K562 (cell line): Measurements from ENCODE around the gene OXSR1. TPM values are rescaled to one million over a fixed set of nuclear protein-coding genes. Genes with fewer than 3 reads are reported as not detected.

Source experiments
- ATAC-seq: fragments of 200-7000 bp; cut with Tn5 transposase; 3 replicates; pipeline ENCODE4 v1.9.1; 2020; ENCODE audit warnings: moderate library complexity
- BruUV-seq: library from RNA; stranded (reverse); fragments of 400-500 nt; replicated peaks from 2 replicates; lab custom pipeline; 2021; lab: Mats Ljungman, UMichigan
- CTCF ChIA-PET: fragments of 300-600 bp; formaldehyde crosslinking; extraction: SDS; loops from one replicate; lab custom pipeline; 2021; ENCODE audit warnings: low intra/inter-chr PET ratio; lab: Yijun Ruan, JAX
- POLR2A ChIA-PET: fragments of 300-600, 350-650 bp; sonication (Branson Sonifier 250); formaldehyde crosslinking; extraction: SDS; loops from one replicate; lab custom pipeline; 2021; ENCODE audit warnings: antibody characterized with exemption, inconsistent platforms; lab: Yijun Ruan, JAX
- DNase-seq, 4 experiments: peaks; one replicate each; pipeline versions ENCODE4 v3.0.0 to v3.0.0-alpha.2; 2011 to 2018; ENCODE audit warnings: low spot score in 3 of 4, mixed read lengths in 3 of 4; ENCODE audit errors: extremely low read depth in 1 of 4
- FAIRE-seq: peaks from 2 replicates; lab custom pipeline; 2011; peaks lifted over from hg19 to GRCh38; lab: Jason Lieb, UNC
- H2AFZ ChIP-seq: 2 replicates; pipeline ENCODE4 v1.6.0; 2011; ENCODE audit warnings: low read depth, low read length, control low read depth, inconsistent platforms
- H3K27ac ChIP-seq: fragments of 200-600 bp; 3 replicates; pipeline ENCODE4 v1.8.0; 2011; ENCODE audit warnings: low read depth, mild to moderate bottlenecking, control low read depth, inconsistent platforms, low read length, moderate library complexity, mixed read lengths; ENCODE audit errors: extremely low read depth
- H3K27me3 ChIP-seq, 2 experiments: fragments of 300-600 bp in 1 of 2; 2 replicates in 1 of 2; 3 replicates in 1 of 2; pipeline versions ENCODE4 v1.6.0 to v1.8.0; 2011; ENCODE audit warnings: inconsistent platforms in 2 of 2, low read length in 2 of 2, mild to moderate bottlenecking in 1 of 2, mixed read lengths in 1 of 2, moderate library complexity in 1 of 2; ENCODE audit not compliant: control insufficient read depth in 2 of 2, insufficient read depth in 2 of 2
- H3K36me3 ChIP-seq: fragments of 300-600 bp; 3 replicates; pipeline ENCODE4 v1.8.0; 2011; ENCODE audit warnings: mild to moderate bottlenecking, low read length, inconsistent platforms; ENCODE audit not compliant: control insufficient read depth, insufficient read depth
- H3K4me1 ChIP-seq, 2 experiments: fragments of 200-600 bp in 1 of 2; replicated peaks in 1 of 2; 2 replicates in 1 of 2; 3 replicates in 1 of 2; pipeline versions ENCODE4 v1.5.1 to v1.8.0; 2011; ENCODE audit warnings: inconsistent platforms in 2 of 2, low read length in 2 of 2, mild to moderate bottlenecking in 1 of 2, mixed read lengths in 1 of 2, moderate library complexity in 1 of 2; ENCODE audit not compliant: control insufficient read depth in 2 of 2, insufficient read depth in 2 of 2
- H3K4me2 ChIP-seq: 2 replicates; pipeline ENCODE4 v1.6.1; 2011; ENCODE audit warnings: low read length, control low read depth, inconsistent platforms, mixed read lengths; ENCODE audit not compliant: insufficient read depth
- H3K4me3 ChIP-seq: fragments of 200-600 bp; sonication (generic), shearing (Covaris generic); 2 replicates; pipeline ENCODE4 v1.5.1; 2016; ENCODE audit warnings: control low read depth, inconsistent platforms
- H3K79me2 ChIP-seq: fragments of 200-600 bp; 3 replicates; pipeline ENCODE4 v1.8.0; 2011; ENCODE audit warnings: low read length, inconsistent platforms; ENCODE audit not compliant: control insufficient read depth, insufficient read depth
- H3K9ac ChIP-seq, 2 experiments: 2 replicates each; pipeline versions ENCODE4 v1.6.0 to v1.6.1; 2011; ENCODE audit warnings: low read depth in 2 of 2, low read length in 2 of 2, control low read depth in 1 of 2, inconsistent platforms in 1 of 2, mild to moderate bottlenecking in 1 of 2, mixed read lengths in 1 of 2; ENCODE audit not compliant: insufficient read depth in 1 of 2
- H3K9me1 ChIP-seq: one replicate; pipeline ENCODE4 v1.6.0; 2011; ENCODE audit warnings: inconsistent platforms, mild to moderate bottlenecking, low read length, moderate library complexity; ENCODE audit not compliant: control insufficient read depth, insufficient read depth
- H3K9me3 ChIP-seq: replicated peaks from 2 replicates; pipeline ENCODE4 v1.5.1; 2011; ENCODE audit warnings: low read depth, low read length, inconsistent platforms; ENCODE audit not compliant: control insufficient read depth, insufficient read depth
- H4K20me1 ChIP-seq: replicated peaks from 2 replicates; pipeline ENCODE4 v1.6.1; 2011; ENCODE audit warnings: low read length, inconsistent platforms, mixed read lengths; ENCODE audit not compliant: control insufficient read depth, insufficient read depth
- HNRNPK ChIP-seq: fragments of 200-400 bp; formaldehyde crosslinking; IDR thresholded peaks from one replicate; pipeline ENCODE4 v1.6.1; 2018; ENCODE audit warnings: mild to moderate bottlenecking, low read depth, low read length; ENCODE audit not compliant: poor library complexity, severe bottlenecking
- PCBP1 ChIP-seq: fragments of 200-400 bp; formaldehyde crosslinking; IDR thresholded peaks from 2 replicates; pipeline ENCODE4 v1.6.1; 2018; ENCODE audit warnings: mild to moderate bottlenecking, low read depth, low read length; ENCODE audit not compliant: poor library complexity, severe bottlenecking
- THRAP3 ChIP-seq: fragments of 450-650 bp; IDR thresholded peaks from 2 replicates; pipeline ENCODE4 v1.6.1; 2016; ENCODE audit warnings: mild to moderate bottlenecking, inconsistent platforms, borderline replicate concordance
- ZBTB1 ChIP-seq: sonication (generic); formaldehyde crosslinking; IDR thresholded peaks from 2 replicates; pipeline ENCODE4 v1.8.1; 2023; ENCODE audit warnings: missing genetic modification reagents, low read depth, mild to moderate bottlenecking, borderline replicate concordance
- WGBS: fragments of 100-300 bp; shearing (Covaris generic); methylation state at CpG from one replicate; pipeline ENCODE4 v1.1.6; 2016; ENCODE audit warnings: low coverage, mixed read lengths; ENCODE audit not compliant: insufficient coverage; ENCODE audit errors: missing lambda C conversion rate; 5-methylcytosine and 5-hydroxymethylcytosine counted together
- in situ Hi-C: fragments of 300-500 bp; cut with MboI; formaldehyde crosslinking; loops from 4 replicates; pipeline ENCODE4 v1.15.0; 2018; ENCODE audit warnings: inconsistent platforms, mixed read lengths
- intact Hi-C: fragments of 100-400 bp; cut with micrococcal nuclease; formaldehyde crosslinking; loops from 2 replicates; pipeline ENCODE4 v1.14.2; 2022
- polyA plus RNA-seq, 8 experiments: library from polyadenylated mRNA; depleted of rRNA in 4 of 8; stranded (reverse) in 5 of 8; unstranded in 3 of 8; fragments of >200 nt; fragmentation: Nextera tagmentation in 2 of 8; fragmentation: Illumina TruSeq in 1 of 8; extraction: Ambion mirVana in 2 of 8; extraction: Trizol in 1 of 8; gene quantifications; 2 replicates each; pipeline versions ENCODE4 v1.2.1 to v1.2.3, GENCODE V29; 2011 to 2014; ENCODE audit warnings: inconsistent platforms in 1 of 8, missing spikeins in 1 of 8
- total RNA-seq, 7 experiments: library from RNA; depleted of rRNA in 6 of 7; stranded (reverse); fragments of >200 nt in 6 of 7; fragmentation: Illumina TruSeq in 2 of 7; extraction: Trizol in 2 of 7; gene quantifications; 2 replicates each; pipeline versions ENCODE4 v1.2.1 to v1.2.3, GENCODE V29; 2011 to 2021; ENCODE audit warnings: low replicate concordance in 1 of 7

Gene OXSR1
- total and polyA plus RNA-seq, 9 of the 15 experiments (the other 6 are each of a cell fraction or from before 2014, with no cell fraction given) = 15.7 to 87.6 (median 48.7) TPM

DNA sequence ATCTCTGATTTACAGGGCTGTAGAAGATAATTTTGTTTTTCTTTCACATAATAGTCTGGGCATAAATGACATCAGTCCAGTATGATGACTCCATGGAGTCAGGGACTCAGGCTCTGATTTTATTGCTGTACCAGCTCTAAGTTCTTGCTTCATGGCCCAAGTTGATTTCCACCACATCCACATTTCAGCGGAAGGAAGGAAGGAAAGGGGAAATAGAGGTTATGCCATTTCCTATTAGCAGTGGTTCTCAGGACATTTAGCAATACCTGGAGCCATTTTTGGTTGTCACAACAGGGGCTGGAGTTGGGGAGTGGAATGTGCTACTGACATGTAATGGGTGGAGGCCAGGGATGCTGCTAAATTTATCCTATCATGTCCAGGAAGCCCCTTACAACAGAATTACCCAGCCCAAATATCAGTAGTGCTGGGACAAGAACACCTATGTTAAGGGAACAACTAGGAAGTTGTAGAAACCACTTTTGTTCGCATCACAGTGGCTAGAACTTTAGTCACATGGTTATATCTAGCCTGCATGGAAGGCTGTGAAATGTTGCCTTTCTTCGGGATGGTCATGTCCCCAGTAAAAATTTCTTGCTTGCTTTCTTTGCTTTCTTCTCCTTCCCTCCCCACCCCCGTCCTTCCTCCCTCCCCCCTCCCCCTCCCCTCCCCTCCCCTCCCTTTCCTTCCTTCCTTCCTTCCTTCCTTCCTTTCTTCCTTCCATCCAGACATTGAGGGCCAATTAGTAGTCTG is 42.1 kb downstream of the OXSR1 start:
- H3K4me3 ChIP-seq = no peak overlapping the region
- no TSS peak for BruUV-seq
- H3K79me2 ChIP-seq = peaks cover 47% of the 10 kb centered on the region
- intact Hi-C loops = no loop called here
- FAIRE-seq (no peak), DNase-seq (no peak), ATAC-seq (no peak)
- peaks cover 28% of the 10 kb centered on the region for H3K36me3 ChIP-seq
- no peaks in the 10 kb centered on the region for H3K9me3 ChIP-seq
- ChIA-PET POLR2A (no interaction called here), CTCF (no interaction called here)
- H2AFZ ChIP-seq = no peak overlapping the region
- WGBS = 90% methylated on average over 3 of the region's 4 CpGs
- no peaks in the 10 kb centered on the region for H3K4me1 ChIP-seq
- peaks cover 4% of the 10 kb centered on the region; the same call in 1 of the 2 replicates for H4K20me1 ChIP-seq
- H3K27me3 ChIP-seq = no peaks in the 10 kb centered on the region
- H3K9me1 ChIP-seq = no peaks in the 10 kb centered on the region
- H3K4me2 ChIP-seq = no peak overlapping the region
- in situ Hi-C loops = no loop called here
- TF ChIP-seq THRAP3 (no peak), HNRNPK (peak; percentile 72), PCBP1 (peak; percentile 46), ZBTB1 (CRISPR knock-in tag) (no peak)
- H3K9ac ChIP-seq = no peak overlapping the region
- no peak overlapping the region for H3K27ac ChIP-seq
